Stimulated activated naive CD8-positive, alpha-beta T cell treated with anti-CD3 and anti-CD28 coated beads, Interleukin-15, amount 100 ng/mL, for 72 hours (primary cell): ENCODE measurements around the gene COL4A1.
"Not testable (repeated sequence)": the region's sequence is repeated elsewhere in the genome, so short reads cannot be mapped to it uniquely, and the experiment has no call there.

Source experiments
- ATAC-seq: fragments of 150-1000 bp; cut with Tn5 transposase; 2 replicates; pipeline ENCODE4 v1.10.0; 2021; ENCODE audit warnings: mild to moderate bottlenecking, moderate library complexity
- DNase-seq, 2 donors: peaks; one replicate each; pipeline ENCODE4 v3.0.0; 2021 to 2022
- H3K27ac Mint-ChIP-seq, 2 donors: one replicate each; pipeline ENCODE4 v1.8.0; 2022; ENCODE audit warnings: mild to moderate bottlenecking in 2 of 2, mixed read lengths in 2 of 2, moderate library complexity in 2 of 2
- H3K27me3 Mint-ChIP-seq: one replicate; pipeline ENCODE4 v1.8.0; 2022; ENCODE audit warnings: mixed read lengths
- H3K4me1 Mint-ChIP-seq: one replicate; pipeline ENCODE4 v1.8.0; 2022; ENCODE audit warnings: mild to moderate bottlenecking, mixed read lengths
- H3K4me3 Mint-ChIP-seq, 2 donors: one replicate each; pipeline ENCODE4 v1.8.0; 2022; ENCODE audit warnings: mild to moderate bottlenecking in 2 of 2, mixed read lengths in 2 of 2, moderate library complexity in 1 of 2
- H3K9me3 Mint-ChIP-seq, 2 donors: one replicate each; pipeline ENCODE4 v1.8.0; 2022; ENCODE audit warnings: mixed read lengths in 2 of 2

The COL4A1 gene

GRCh38 chr13:110113284-110113764, 193.6 kb downstream of the COL4A1 start:
- H3K9me3 Mint-ChIP-seq = no peaks in the 10 kb centered on the region
- ATAC-seq = peak; percentile 16
- no peak overlapping the region for H3K27ac Mint-ChIP-seq
- peaks cover 9% of the 10 kb centered on the region for H3K4me1 Mint-ChIP-seq
- DNase-seq = no peak
- H3K27me3 Mint-ChIP-seq = peaks cover 42% of the 10 kb centered on the region
- no peak overlapping the region for H3K4me3 Mint-ChIP-seq

GRCh38 chr13:110112379-110112778, 194.6 kb downstream of the COL4A1 start:
- peaks cover 34% of the 10 kb centered on the region for H3K27me3 Mint-ChIP-seq
- not testable (repeated sequence) for ATAC-seq, H3K4me3 Mint-ChIP-seq, H3K4me1 Mint-ChIP-seq, H3K9me3 Mint-ChIP-seq, DNase-seq, H3K27ac Mint-ChIP-seq

- Mint-ChIP-seq H3K9me3 (no peaks in the 10 kb centered on the region), H3K4me3 (no peak overlapping the region), H3K4me1 (no peaks in the 10 kb centered on the region), H3K27ac (no peak overlapping the region), H3K27me3 (peaks cover 22% of the 10 kb centered on the region)
- DNase-seq (no peak), ATAC-seq (no peak)
Measured at GRCh38 chr13:110110783-110111182, 196.2 kb downstream of the COL4A1 start.

GRCh38 chr13:110109910-110110309, 197.0 kb downstream of the COL4A1 start:
- H3K4me1 Mint-ChIP-seq = no peaks in the 10 kb centered on the region

GRCh38 chr13:110109140-110109783, 197.7 kb downstream of the COL4A1 start:
- Mint-ChIP-seq H3K9me3 (no peaks in the 10 kb centered on the region), H3K4me1 (no peaks in the 10 kb centered on the region), H3K27ac (no peak overlapping the region), H3K27me3 (peaks cover 7% of the 10 kb centered on the region), H3K4me3 (no peak overlapping the region)
- ATAC-seq = no peak
- no peak for DNase-seq

More at GRCh38 chr13:110109910-110110309, 197.0 kb downstream of the COL4A1 start:
- Mint-ChIP-seq H3K27ac (no peak overlapping the region), H3K4me3 (no peak overlapping the region), H3K9me3 (no peaks in the 10 kb centered on the region), H3K27me3 (peaks cover 13% of the 10 kb centered on the region)
- ATAC-seq (no peak), DNase-seq (no peak)

- DNase-seq (no peak), ATAC-seq (peak; percentile 44)
- peaks cover under 1% of the 10 kb centered on the region for H3K27me3 Mint-ChIP-seq
- no peaks in the 10 kb centered on the region for H3K4me1 Mint-ChIP-seq
- no peak overlapping the region for H3K27ac Mint-ChIP-seq
- H3K9me3 Mint-ChIP-seq = no peaks in the 10 kb centered on the region
- H3K4me3 Mint-ChIP-seq = no peak overlapping the region
Measured at GRCh38 chr13:110108348-110109139, 198.4 kb downstream of the COL4A1 start.

GRCh38 chr13:110107568-110108347, 199.2 kb downstream of the COL4A1 start:
- no peak overlapping the region for H3K4me3 Mint-ChIP-seq
- no peaks in the 10 kb centered on the region for H3K27me3 Mint-ChIP-seq
- ATAC-seq (no peak), DNase-seq (no peak)
- H3K9me3 Mint-ChIP-seq = no peaks in the 10 kb centered on the region
- H3K4me1 Mint-ChIP-seq = no peaks in the 10 kb centered on the region
- H3K27ac Mint-ChIP-seq = no peak overlapping the region

- DNase-seq (no peak), ATAC-seq (no peak)
- peaks cover 0 to 6% of the 10 kb centered on the region in 2 donors for H3K9me3 Mint-ChIP-seq
- no peaks in the 10 kb centered on the region for H3K27me3 Mint-ChIP-seq
- H3K4me3 Mint-ChIP-seq = no peak overlapping the region
- no peak overlapping the region for H3K27ac Mint-ChIP-seq
- H3K4me1 Mint-ChIP-seq = no peaks in the 10 kb centered on the region
Measured at GRCh38 chr13:110106726-110107125, 200.2 kb downstream of the COL4A1 start.

- ATAC-seq (no peak), DNase-seq (no peak)
- Mint-ChIP-seq H3K9me3 (peaks cover 7 to 18% of the 10 kb centered on the region in 2 donors), H3K27me3 (no peaks in the 10 kb centered on the region), H3K27ac (no peak overlapping the region), H3K4me3 (no peak overlapping the region), H3K4me1 (no peaks in the 10 kb centered on the region)
Measured at GRCh38 chr13:110105136-110105535, 201.8 kb downstream of the COL4A1 start.

GRCh38 chr13:110103534-110103933, 203.4 kb downstream of the COL4A1 start:
- ATAC-seq = no peak
- Mint-ChIP-seq H3K9me3 (peaks cover 11 to 25% of the 10 kb centered on the region in 2 donors), H3K27me3 (no peaks in the 10 kb centered on the region), H3K4me3 (no peak overlapping the region), H3K4me1 (no peaks in the 10 kb centered on the region), H3K27ac (no peak overlapping the region)
- DNase-seq = no peak

- H3K27me3 Mint-ChIP-seq = no peaks in the 10 kb centered on the region
Measured at GRCh38 chr13:110103026-110103425, 203.9 kb downstream of the COL4A1 start.

GRCh38 chr13:110102053-110102452, 204.9 kb downstream of the COL4A1 start:
- no peak overlapping the region for H3K4me3 Mint-ChIP-seq
- no peaks in the 10 kb centered on the region for H3K4me1 Mint-ChIP-seq
- H3K27me3 Mint-ChIP-seq = no peaks in the 10 kb centered on the region
- no peak overlapping the region for H3K27ac Mint-ChIP-seq
- DNase-seq (no peak), ATAC-seq (no peak)
- H3K9me3 Mint-ChIP-seq = peaks cover 11 to 33% of the 10 kb centered on the region in 2 donors

More at GRCh38 chr13:110103026-110103425, 203.9 kb downstream of the COL4A1 start:
- Mint-ChIP-seq H3K4me3 (no peak overlapping the region), H3K9me3 (peaks cover 11 to 30% of the 10 kb centered on the region in 2 donors), H3K27ac (no peak overlapping the region), H3K4me1 (no peaks in the 10 kb centered on the region)
- no peak for ATAC-seq
- DNase-seq = no peak

- Mint-ChIP-seq H3K4me3 (no peak overlapping the region), H3K27me3 (no peaks in the 10 kb centered on the region), H3K27ac (no peak overlapping the region), H3K9me3 (peaks cover 11 to 33% of the 10 kb centered on the region in 2 donors), H3K4me1 (no peaks in the 10 kb centered on the region)
- no peak for DNase-seq
- no peak for ATAC-seq
Measured at GRCh38 chr13:110099922-110100321, 207.0 kb downstream of the COL4A1 start.
